ENCODE results near the gene INHBA.
A peak's percentile ranks its signal among the peaks of the same experiment; 100 is the strongest.

The INHBA gene

DNA sequence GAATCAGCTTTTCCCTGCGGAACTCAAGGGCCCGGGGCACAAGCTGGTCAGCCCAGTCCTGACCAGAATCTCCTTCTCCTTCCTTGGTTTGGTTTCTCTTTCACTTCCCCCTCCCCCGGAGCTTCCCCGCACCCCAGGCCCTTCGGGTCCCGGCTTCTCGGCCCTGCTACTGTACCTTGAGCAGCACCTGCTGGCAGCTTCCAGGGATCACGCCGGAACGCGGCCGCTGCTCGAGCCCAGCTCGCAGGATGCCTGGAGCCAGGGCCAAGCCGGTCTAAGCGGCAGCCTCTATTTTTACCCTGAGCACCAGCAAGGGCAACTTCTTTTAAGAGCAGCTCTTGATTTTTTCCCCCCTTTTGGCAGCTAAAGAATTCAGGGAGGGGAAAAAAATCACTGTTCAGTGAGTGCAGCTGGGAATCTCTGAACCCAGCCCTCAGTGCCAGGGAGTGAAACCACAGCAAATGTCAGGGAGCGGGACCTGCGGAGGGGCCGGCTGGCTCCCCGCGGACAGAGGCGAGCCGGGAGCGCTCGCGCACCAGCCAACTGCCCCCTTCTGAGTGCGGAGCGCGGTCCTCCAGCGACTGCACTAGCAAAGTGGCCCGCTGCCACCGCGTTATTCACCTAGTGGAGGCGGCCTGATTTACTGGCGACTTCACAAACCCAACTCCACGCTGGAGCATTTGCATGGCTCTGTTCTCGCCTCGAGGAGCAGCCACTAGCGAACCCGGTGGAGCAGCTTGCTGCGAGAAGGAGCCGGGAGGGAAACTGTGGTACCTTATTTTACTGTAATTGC is 2.4 kb upstream of the INHBA start:
- Histone ChIP-seq H3K9ac (peak overlapping the region; percentile 35 to 79 (median 63); a peak in 21 of 22 replicates), H3K27me3 (peaks cover 15 to 29% (median 21%) of the 10 kb centered on the region in 11 experiments), H3K9me3 (replicated peaks in 1 of 11) (no peaks in the 10 kb centered on the region), H3K36me3 (no peaks in the 10 kb centered on the region), H4K20me1 (no peaks in the 10 kb centered on the region), H3K4me3 (peak overlapping the region; percentile 50 to 68 (median 54)), H3K27ac (peak overlapping the region in 6 of 11 experiments; percentile 23 to 68 (median 48); a peak in 10 of 22 replicates), H3K4me1 (peaks cover 15 to 21% (median 16%) of the 10 kb centered on the region in 10 experiments), H3K4me2 (peak overlapping the region; percentile 85 to 97 (median 94))
- no peak for TF ChIP-seq Cebpa-rat (IDR thresholded peaks at IDR 0.05)

DNA sequence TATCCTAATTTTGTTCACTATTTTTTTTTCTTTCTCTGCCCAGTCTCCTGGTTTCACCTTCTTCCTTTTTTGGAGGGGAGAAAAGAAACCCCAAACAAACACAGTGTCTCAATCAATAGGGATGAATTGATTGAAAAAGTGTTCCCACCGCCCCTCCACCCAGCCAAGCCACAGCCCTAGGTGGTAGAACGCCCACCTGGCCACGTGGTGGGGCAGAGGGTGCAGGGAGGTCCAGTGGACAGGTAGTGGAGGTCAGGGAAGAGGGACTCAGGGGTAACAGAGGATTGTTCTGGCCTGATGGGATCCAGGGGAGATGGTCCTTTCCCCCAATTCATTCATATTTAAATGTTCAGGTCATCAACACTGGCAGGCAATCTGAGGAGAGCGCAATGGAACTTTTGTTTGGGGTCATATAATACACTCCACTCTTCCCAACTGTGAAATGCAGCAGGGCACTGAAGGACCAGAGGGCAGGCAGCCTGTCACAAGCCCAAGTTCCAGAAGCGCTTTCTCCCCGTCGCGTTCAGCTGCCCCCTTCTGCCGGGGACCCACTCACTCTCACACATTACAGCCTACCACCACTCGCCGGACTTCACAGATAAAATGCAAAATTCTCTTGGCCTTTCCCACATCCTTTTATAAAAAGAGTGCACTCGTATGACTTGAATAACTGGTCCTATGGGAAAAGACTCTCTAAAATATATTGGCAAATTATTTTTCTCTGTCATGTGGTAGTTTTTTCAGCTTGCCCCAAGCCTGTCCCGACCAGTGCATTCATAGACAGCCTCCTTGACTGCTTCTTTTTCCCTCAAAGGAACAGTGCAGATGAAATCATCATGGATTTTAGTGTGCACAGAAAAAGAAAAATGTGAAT is 1.6 kb downstream of the INHBA start:
- no peak overlapping the region for H3K9ac ChIP-seq
- no peak overlapping the region for H3K4me2 ChIP-seq
- H3K4me3 ChIP-seq: no peak overlapping the region
- H3K36me3 ChIP-seq: no peaks in the 10 kb centered on the region
- peaks cover 14 to 19% (median 16%) of the 10 kb centered on the region in 10 experiments for H3K4me1 ChIP-seq
- H3K27me3 ChIP-seq: peaks cover 35 to 51% (median 44%) of the 10 kb centered on the region in 11 experiments
- H4K20me1 ChIP-seq: no peaks in the 10 kb centered on the region
- no peaks in the 10 kb centered on the region for H3K9me3 ChIP-seq (replicated peaks in 1 of 11)
- H3K27ac ChIP-seq: no peak overlapping the region
- no peak for TF ChIP-seq Cebpa-rat (IDR thresholded peaks at IDR 0.05)

DNA sequence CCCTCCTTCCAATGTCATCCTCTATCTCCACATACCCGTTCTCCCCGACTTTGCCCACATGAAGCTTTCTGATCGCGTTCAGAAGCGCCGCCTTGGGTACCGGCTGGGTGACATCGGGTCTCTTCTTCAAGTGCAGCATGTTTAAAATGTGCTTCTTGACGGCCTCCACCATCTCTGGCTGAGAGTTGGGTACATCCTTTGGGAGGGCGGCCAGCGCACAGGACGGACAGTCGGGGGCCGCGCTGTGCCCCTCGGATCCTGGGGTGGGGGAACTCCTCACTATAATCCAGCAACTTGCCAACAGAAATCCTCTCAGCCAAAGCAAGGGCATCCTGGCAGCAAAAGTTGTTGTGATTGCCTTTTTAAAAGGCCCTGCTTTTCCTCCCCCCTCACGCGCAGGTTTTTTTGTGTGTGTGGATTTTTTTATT is 2.8 kb downstream of the INHBA start:
- no peaks in the 10 kb centered on the region for H3K36me3 ChIP-seq
- no peak overlapping the region for H3K4me2 ChIP-seq
- H4K20me1 ChIP-seq: no peaks in the 10 kb centered on the region
- H3K4me3 ChIP-seq: no peak overlapping the region
- H3K9me3 ChIP-seq (replicated peaks in 1 of 11): no peaks in the 10 kb centered on the region
- peaks cover 35 to 48% (median 43%) of the 10 kb centered on the region in 11 experiments for H3K27me3 ChIP-seq
- no peak overlapping the region for H3K9ac ChIP-seq
- peaks cover 3 to 8% (median 5%) of the 10 kb centered on the region in 10 experiments; a peak in 9 of 20 replicates for H3K4me1 ChIP-seq
- no peak for TF ChIP-seq Cebpa-rat (IDR thresholded peaks at IDR 0.05)
- no peak overlapping the region for H3K27ac ChIP-seq

GRCh38 chr7:41699516-41699915 is 3.4 kb downstream of the INHBA start:
- Histone ChIP-seq H3K4me2 (no peak overlapping the region), H3K4me3 (no peak overlapping the region), H3K9me3 (replicated peaks in 1 of 11) (no peaks in the 10 kb centered on the region), H4K20me1 (no peaks in the 10 kb centered on the region), H3K27ac (no peak overlapping the region), H3K9ac (no peak overlapping the region), H3K27me3 (peaks cover 35 to 48% (median 43%) of the 10 kb centered on the region in 11 experiments), H3K4me1 (peaks cover 0 to 4% (median 0%) of the 10 kb centered on the region in 10 experiments; a peak in 4 of 20 replicates), H3K36me3 (no peaks in the 10 kb centered on the region)
- no peak for TF ChIP-seq Cebpa-rat (IDR thresholded peaks at IDR 0.05)

DNA sequence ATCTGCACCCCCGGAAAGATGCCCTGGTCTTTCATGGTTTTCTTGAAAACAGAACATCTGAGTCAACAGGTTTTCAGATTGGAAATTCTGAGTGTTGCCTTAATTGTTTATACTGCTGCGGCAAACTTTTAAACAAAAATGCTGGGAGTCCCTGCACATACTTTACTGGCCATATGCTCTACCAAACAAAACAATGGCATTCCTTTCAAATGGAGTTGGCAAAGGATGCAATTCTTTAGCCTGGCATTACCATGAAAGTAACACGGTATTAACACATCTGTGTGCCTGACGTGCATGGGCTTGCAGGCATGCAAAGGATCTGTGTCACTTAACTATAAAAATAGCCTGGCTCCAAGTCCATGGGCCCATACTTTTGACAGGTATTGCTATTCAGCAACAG is 4.2 kb downstream of the INHBA start:
- peaks cover 35 to 48% (median 43%) of the 10 kb centered on the region in 11 experiments for H3K27me3 ChIP-seq
- H3K27ac ChIP-seq: no peak overlapping the region
- no peaks in the 10 kb centered on the region for H3K36me3 ChIP-seq
- no peak for TF ChIP-seq Cebpa-rat (IDR thresholded peaks at IDR 0.05)
- no peaks in the 10 kb centered on the region for H3K9me3 ChIP-seq (replicated peaks in 1 of 11)
- H3K4me1 ChIP-seq: no peaks in the 10 kb centered on the region
- H3K4me2 ChIP-seq: no peak overlapping the region
- H3K4me3 ChIP-seq: no peak overlapping the region
- no peak overlapping the region for H3K9ac ChIP-seq
- no peaks in the 10 kb centered on the region for H4K20me1 ChIP-seq

GRCh38 chr7:41698114-41698513 is 4.8 kb downstream of the INHBA start:
- Histone ChIP-seq H3K9ac (no peak overlapping the region), H3K27ac (no peak overlapping the region), H3K4me3 (no peak overlapping the region), H3K4me1 (no peaks in the 10 kb centered on the region), H3K36me3 (no peaks in the 10 kb centered on the region), H3K4me2 (no peak overlapping the region), H3K27me3 (peaks cover 35 to 48% (median 43%) of the 10 kb centered on the region in 11 experiments), H4K20me1 (no peaks in the 10 kb centered on the region), H3K9me3 (replicated peaks in 1 of 11) (no peaks in the 10 kb centered on the region)
- no peak for TF ChIP-seq Cebpa-rat (IDR thresholded peaks at IDR 0.05)

GRCh38 chr7:41696323-41696916 is 6.5 kb downstream of the INHBA start:
- no peak overlapping the region for H3K4me2 ChIP-seq
- H3K9me3 ChIP-seq (replicated peaks in 1 of 11): no peaks in the 10 kb centered on the region
- no peak overlapping the region for H3K4me3 ChIP-seq
- no peaks in the 10 kb centered on the region for H4K20me1 ChIP-seq
- TF ChIP-seq Cebpa-rat (IDR thresholded peaks at IDR 0.05): no peak
- no peaks in the 10 kb centered on the region for H3K36me3 ChIP-seq
- no peaks in the 10 kb centered on the region for H3K4me1 ChIP-seq
- no peak overlapping the region for H3K27ac ChIP-seq
- H3K27me3 ChIP-seq: peaks cover 28 to 37% (median 33%) of the 10 kb centered on the region in 11 experiments
- H3K9ac ChIP-seq: no peak overlapping the region

DNA sequence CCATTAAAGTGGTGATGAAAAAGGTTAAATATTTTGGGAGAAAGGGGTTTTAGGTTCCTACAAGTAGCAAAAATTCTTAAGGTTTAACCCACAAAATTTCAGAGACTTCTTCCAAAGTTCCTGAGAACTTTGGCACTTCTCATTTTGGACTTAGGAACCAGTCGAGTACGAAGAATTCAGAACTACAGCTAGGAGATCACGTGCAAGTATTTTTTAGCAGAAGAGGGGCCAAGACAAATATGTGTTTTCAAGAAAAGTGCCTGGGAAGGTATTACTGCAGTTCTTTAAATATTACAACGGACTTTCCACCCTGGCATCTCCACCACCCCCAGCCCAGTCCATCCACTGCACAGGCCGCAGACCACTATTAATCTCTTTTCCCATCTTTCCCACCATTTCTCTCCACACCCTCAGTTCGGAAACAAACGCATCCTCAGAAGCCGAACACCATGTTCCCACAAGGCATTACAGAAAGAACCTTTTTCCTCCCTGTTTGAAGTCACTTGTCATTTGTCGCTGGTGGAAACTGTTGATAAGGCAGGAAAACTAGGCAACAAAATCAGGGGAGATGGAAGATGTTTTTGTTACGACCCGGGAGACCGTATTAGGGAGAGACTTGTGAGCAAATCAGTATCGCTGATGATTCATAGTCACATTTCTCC is 7.1 kb downstream of the INHBA start:
- H3K9ac ChIP-seq: no peak overlapping the region
- H3K4me2 ChIP-seq: no peak overlapping the region
- no peaks in the 10 kb centered on the region for H3K4me1 ChIP-seq
- H3K9me3 ChIP-seq (replicated peaks in 1 of 11): no peaks in the 10 kb centered on the region
- H3K27ac ChIP-seq: no peak overlapping the region
- no peak for TF ChIP-seq Cebpa-rat (IDR thresholded peaks at IDR 0.05)
- H3K27me3 ChIP-seq: peaks cover 22 to 30% (median 26%) of the 10 kb centered on the region in 11 experiments
- no peak overlapping the region for H3K4me3 ChIP-seq
- H4K20me1 ChIP-seq: no peaks in the 10 kb centered on the region
- H3K36me3 ChIP-seq: no peaks in the 10 kb centered on the region
